Lower leg skin (tissue), 3 donors: ENCODE data around the gene OSBPL7.

Source experiments
- POLR2A ChIP-seq, 2 donors: fragments of 450-650 bp; IDR thresholded peaks; one replicate each; pipeline ENCODE4 v1.6.1; 2016 to 2017; ENCODE audit warnings: antibody characterized with exemption in 2 of 2, mild to moderate bottlenecking in 1 of 2, moderate library complexity in 1 of 2
- TF ChIP-seq, protein P1 (sequence below), 3 donors: fragments of 450-650 bp; IDR thresholded peaks; one replicate each; pipeline ENCODE4 v1.5.1; 2016; ENCODE audit warnings: antibody characterized with exemption in 3 of 3, mild to moderate bottlenecking in 3 of 3, moderate library complexity in 2 of 3

DNA sequence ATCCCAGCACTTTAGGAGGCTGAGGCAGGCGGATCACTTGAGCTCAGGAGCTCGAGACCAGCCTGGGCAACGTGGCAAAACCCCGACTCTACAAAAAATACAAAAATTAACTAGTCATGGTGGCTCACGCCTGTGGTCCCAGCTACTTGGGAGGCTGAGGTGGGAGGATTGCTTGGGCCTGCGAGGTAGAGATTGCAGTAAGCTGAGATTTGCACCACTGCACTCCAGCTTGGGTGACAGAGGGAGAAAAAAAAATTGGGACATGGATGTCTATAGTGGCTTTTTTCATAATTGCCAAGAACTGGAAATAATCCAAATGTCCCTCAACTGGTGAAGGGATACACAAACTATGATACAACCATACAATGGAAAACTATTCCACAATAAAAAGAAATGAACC is 28.6 kb downstream of the OSBPL7 start:
- TF ChIP-seq POLR2A (IDR thresholded peaks at IDR 0.05), result no peak
- TF ChIP-seq, protein P1, sequence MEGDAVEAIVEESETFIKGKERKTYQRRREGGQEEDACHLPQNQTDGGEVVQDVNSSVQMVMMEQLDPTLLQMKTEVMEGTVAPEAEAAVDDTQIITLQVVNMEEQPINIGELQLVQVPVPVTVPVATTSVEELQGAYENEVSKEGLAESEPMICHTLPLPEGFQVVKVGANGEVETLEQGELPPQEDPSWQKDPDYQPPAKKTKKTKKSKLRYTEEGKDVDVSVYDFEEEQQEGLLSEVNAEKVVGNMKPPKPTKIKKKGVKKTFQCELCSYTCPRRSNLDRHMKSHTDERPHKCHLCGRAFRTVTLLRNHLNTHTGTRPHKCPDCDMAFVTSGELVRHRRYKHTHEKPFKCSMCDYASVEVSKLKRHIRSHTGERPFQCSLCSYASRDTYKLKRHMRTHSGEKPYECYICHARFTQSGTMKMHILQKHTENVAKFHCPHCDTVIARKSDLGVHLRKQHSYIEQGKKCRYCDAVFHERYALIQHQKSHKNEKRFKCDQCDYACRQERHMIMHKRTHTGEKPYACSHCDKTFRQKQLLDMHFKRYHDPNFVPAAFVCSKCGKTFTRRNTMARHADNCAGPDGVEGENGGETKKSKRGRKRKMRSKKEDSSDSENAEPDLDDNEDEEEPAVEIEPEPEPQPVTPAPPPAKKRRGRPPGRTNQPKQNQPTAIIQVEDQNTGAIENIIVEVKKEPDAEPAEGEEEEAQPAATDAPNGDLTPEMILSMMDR (IDR thresholded peaks at IDR 0.05), result no peak
